ENCODE results near the gene MERTK.
"Not testable (repeated sequence)": the region's sequence is repeated elsewhere in the genome, so short reads cannot be mapped to it uniquely, and the experiment has no call there.

The MERTK gene

DNA sequence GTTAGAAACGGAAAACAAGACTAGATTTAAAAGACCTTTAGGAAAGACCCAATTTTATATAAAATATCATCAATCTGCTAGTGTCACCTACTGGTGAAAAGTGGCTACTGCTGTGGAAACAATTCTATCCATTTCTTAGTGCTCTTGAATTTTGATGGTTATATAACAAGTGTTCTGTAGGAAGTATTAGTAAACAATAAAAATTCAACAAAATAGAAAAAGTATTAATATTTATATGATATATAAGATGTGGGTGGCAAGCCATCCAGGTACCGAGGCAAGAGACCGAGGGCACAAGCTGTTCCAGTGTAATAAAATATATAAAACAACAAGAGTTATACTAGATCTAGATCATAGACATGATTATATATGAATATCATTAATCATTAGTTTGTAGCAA is 150.5 kb downstream of the MERTK start:
- no peak for DNase-seq

DNA sequence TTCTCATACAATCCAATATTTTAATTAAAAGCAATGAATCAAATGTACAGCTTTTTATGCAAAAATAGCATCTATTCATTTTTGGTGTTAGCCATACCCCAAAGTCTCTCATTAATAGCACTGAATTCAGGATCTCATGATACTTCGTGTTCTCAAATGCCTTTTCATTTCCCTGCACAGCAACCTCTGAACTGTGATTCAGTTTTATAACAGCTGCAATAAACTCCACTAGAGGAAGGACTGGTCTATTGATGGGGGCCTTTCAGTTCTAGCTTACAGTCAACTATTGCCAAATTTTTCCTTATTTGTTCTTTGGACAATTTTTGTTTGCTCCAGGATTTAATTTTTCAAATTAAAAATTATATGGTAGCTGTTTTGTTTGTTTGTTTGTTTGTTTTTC is 151.9 kb downstream of the MERTK start:
- DNase-seq = no peak

DNA sequence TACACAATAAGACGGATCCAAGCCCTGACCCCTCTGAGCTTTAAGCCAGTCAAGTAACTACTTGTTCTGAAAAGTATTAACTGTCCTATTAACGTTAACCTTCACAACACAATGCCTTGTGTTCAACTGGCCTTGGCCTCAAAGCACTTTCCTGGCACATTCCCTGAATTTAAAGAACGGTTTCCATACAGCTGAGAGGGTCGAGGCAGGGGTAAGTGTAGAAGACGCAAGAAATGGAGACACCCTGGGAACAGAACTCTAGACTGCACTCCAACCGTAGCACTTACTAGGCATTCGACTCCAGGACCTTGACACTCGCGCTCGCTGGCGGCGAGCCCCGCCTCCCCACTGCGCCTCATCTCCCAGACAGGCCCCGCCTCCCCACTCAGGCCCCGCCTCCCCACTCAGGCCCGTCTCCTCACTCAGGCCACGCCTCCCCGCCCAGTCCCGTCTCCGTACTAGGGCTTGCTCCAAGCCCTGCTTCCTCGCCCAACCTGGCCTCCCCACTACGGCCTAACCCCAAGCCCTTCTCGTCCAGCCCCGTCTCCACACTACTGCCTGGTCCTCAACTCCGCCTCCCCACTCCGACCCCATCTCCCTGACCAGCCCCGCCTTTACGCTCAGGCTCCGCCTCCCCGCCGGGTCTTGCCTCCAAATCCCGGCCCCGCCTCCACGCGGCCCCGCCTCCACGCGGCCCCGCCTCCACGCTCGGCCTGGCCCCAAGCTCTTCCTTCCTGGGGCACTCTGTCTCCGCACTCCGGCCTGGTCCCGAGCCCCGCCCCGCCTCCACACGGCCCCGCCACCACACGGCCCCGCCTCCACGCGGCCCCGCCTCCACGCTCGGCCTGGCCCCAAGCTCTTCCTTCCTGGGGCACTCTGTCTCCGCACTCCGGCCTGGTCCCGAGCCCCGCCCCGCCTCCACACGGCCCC is 155.8 kb downstream of the MERTK start:
- DNase-seq = peak; percentile 95

DNA sequence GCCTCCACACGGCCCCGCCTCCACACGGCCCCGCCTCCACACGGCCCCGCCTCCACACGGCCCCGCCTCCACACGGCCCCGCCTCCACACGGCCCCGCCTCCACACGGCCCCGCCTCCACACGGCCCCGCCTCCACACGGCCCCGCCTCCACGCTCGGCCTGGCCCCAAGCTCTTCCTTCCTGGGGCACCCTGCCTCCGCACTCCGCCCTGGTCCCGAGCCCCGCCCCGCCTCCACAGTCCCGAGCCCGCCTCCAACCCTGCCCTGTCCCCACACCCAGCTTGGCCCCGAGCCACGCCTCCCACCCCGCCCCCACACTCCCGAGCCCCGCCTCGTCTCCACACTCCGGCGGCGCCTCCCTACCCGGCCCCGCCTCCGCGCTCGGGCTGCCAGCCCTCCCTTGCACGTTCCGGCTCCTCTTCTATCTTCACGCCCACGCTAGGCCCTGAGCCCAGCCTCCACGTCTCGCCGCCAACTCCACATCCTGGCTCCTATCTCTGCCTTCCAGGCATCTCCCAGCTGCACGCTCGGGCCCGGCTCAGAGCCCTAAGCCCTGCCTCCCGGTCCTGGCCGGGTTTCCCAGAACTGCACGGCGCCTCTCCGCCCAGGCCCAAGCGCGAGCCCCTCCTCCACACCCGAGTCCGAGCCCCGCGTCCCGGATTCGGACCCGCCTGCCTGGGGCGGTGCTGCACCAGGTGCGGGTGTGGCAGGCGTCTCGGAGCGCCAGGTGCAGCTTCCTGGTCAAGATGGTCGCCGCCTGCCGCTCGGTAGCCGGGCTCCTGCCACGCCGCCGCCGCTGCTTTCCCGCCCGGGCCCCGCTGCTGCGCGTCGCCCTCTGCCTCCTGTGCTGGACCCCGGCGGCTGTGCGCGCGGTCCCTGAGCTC is 156.7 kb downstream of the MERTK start, which contains the start of gene TMEM87B:
Gene TMEM87B (plus strand): TSS at position 423 of the 883 bp plus-strand sequence. CDS start 323 bp downstream, at position 746.
- peak; percentile 94 for DNase-seq

DNA sequence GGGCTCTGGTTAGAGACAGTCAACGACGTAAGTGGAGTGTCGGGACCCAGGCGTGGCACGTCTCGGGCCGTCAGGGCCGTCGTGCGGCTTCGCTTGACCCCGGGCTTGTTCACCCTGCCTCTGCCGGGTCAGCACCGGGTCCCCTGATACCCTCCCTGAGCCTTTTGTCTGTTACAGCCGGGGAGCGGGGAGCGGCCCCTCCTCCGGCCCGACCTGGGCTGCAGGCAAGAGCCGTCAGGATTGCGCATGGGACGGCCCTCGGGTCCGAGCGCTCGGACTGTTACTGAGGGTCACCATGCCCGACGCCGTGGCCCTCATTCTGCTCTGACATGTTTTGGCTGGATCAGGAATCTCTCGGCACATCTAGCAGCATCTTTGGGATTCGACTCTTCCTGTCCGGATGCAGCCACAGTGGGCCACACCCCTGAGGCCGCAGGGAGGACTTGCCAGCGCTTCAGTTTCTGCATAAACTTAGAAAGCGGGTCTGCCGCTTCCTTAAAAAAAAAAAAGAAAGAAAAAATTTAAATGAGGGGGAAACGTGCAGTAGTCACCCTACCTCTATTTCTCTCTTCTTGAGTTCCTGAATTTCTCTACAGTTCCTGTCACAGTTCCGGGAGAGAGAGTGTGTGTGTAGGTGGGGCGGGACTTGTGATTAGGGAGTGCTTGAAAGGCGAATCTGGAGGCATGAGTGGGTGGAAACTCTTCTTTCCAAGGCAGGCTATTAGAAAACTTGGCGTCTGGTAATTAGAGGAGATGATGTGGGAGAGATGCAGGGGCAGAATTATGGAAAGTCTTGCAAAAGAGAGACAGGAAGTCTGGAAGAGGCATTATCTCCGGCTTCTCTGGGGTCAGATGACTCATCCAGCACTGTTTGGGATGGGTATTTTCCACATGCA is 157.6 kb downstream of the MERTK start:
- peak; percentile 6 for DNase-seq

DNA sequence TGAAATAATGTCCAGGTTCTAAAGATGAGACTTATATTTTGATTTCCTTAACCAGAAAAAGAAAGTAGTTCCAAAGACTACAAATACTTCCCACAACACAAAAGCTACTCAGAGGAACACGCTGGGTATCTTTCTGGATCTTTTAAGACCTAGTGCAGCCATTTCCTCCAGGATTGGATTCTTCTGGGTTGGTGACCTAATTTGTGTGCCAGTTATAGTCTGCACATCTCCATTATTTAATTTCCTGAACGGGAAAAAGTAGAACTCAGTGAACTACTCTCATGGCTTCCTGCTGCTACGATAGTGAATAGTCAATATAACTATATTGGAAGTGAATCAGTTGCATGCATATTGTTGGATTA is 158.2 kb downstream of the MERTK start:
- no peak for DNase-seq

DNA sequence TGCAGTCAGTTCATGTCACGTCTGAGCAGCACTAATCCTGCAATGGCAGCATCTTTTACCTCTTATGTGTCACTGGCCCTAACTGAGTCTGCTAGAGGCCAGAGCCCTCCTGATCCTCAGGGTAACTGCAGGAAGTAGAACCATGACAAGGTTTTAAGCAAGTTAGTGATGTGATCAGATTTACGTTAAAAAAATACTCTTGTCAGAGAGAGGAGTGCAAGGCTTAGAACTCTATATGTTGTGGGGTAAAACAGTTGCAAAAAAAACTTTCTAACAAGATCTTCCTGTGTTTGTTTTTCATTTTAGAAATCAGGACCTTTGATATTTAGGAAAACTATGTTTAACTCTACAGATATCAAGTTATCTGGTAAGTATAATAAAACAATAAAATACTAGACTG is 161.3 kb downstream of the MERTK start:
- no peak for DNase-seq

DNA sequence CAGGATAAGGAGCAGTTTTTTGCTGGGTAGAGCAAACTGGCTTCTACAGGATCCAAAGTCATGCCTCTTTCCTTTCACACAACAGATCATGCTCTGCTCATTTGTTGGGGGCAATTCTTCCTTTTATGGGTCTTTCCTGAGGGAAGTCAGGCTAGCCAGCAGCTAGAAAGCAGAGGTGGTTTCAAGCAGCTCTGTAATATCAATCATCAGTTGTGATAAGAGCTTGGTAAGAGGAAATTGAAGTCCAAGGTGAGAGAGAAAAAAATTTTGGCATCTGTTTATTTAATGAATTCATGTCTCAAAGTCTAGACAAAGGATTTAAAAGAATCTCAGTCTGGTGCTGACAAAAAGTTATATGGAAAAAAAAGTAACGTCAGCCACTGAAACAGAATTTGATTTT is 162.9 kb downstream of the MERTK start:
- no peak for DNase-seq

DNA sequence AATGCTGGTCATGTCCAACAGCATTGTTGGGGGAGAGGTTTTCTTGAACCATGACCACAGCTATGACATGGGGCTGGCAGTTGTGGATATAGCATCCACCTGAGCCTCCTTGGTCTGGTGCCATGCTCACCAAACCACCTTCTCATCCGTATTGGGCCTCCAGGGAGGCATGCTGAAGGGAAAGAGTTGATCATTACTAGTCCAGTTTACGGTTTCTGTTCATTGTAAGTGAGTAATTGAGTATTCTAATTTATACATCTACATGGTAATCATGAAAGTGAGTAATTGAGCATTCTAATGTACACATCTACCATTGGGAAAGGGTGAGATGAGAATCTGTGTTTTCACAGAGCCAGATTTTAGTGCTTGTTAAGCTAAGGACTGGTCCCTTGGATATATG is 163.4 kb downstream of the MERTK start:
- DNase-seq = no peak

DNA sequence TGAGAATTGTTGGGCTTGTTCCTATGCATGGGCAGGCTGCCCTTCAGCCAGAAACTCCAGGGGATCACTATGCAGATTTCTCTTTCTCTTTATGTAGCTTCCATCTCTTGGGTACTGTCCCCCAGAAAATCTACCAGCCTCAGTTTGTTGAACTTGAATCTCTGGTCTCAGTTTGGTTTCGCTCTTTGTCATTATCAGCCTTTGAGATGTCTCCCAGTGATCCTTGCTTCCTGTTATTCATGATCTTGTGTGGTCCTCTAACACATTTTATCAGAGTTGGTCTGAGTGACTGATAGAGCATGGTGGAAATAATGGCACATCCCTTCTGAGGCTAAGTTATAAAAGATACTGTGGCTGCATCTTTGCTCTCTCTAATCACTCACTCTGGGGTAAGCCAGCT is 164.5 kb downstream of the MERTK start:
- DNase-seq = no peak

DNA sequence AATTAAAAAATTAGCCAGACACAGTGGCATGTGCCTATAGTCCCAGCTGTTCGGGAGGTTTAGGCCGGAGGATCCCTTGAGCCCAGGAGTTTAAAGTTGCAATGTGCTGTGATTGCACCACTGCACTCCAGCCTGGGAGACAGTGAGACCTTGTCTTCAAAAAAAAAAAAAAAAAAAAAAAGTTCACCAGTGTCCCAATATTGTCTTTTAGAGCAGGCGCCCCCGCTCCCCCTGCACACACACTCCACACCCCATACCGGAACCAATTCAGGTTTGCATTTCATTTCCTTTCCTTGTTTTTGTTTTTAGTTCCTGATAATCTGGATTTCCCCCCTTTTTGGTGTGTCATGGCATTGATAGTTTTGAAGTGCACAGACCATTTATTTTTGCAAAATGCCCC is 167.1 kb downstream of the MERTK start:
- no peak for DNase-seq

DNA sequence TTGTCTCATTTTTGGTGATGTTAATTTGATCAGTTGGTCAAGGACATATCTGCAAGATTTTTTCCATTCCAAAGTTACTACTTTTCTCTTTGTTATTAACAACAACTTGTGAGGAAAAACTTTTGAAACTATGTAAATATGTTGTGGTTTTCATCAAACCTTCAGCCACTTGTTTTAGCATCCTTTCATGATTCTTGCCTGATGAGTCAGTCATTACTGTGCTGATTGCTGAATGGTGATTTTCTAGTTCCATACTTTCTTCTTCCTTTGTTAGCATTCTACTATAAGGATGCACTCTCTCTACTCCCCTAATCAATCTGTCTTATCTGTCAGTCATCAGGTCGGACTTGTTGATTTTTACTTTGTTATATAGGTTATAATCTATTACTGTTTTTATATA is 167.6 kb downstream of the MERTK start:
- no peak for DNase-seq

DNA sequence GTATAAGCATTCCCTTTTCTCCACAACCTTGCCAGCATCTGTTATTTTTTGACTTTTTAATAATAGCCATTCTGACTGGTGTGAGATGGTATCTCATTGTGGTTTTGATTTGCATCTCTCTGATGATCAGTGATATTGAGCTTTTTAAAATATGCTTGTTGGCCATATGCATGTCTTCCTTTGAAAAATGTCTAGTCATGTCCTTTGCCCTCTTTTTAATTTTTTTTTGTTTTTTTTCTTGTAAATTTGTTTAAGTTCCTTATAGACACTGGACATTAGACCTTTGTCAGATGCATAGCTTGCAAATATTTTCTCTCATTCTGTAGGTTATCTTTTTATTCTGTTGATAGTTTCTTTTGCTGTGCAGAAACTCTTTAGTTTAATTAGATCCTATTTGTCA is 171.4 kb downstream of the MERTK start:
- DNase-seq = not testable (repeated sequence)

DNA sequence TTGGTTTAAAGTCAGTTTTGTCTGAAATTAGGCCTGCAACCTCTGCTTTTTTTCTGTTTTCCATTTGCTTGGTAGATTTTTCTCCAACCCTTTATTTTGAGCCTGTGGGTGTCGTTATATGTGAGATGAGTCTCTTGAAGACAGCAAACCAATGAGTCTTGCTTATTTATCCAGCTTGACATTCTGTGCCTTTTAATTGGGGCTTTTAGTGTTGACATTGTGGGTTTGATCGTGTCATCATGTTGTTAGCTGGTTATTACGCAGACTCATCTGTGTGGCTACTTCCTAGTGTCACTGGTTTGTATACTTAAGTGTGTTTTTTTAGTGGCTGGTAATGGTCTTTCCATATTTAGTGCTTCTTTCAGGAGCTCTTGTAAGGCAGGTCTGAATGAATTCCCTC is 175.5 kb downstream of the MERTK start:
- no peak for DNase-seq

DNA sequence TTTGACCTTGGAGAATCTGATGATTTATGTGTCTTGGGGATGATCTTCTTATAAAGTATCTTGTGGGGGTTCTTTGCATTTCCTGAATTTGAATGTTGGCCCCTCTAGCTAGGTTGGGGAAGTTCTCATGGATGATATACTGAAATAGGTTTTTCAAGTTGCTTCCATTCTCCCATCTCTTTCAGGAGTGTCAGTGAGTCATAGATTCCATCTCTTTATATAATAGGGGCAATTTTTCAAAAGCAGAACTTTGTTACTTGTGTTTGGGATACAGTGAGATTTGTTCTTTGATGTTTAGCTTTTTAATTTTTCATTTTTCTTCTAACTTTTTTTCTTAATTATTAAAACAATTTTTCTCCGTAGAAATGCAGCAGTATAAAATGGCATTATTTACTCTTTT is 176.1 kb downstream of the MERTK start:
- DNase-seq = no peak

DNA sequence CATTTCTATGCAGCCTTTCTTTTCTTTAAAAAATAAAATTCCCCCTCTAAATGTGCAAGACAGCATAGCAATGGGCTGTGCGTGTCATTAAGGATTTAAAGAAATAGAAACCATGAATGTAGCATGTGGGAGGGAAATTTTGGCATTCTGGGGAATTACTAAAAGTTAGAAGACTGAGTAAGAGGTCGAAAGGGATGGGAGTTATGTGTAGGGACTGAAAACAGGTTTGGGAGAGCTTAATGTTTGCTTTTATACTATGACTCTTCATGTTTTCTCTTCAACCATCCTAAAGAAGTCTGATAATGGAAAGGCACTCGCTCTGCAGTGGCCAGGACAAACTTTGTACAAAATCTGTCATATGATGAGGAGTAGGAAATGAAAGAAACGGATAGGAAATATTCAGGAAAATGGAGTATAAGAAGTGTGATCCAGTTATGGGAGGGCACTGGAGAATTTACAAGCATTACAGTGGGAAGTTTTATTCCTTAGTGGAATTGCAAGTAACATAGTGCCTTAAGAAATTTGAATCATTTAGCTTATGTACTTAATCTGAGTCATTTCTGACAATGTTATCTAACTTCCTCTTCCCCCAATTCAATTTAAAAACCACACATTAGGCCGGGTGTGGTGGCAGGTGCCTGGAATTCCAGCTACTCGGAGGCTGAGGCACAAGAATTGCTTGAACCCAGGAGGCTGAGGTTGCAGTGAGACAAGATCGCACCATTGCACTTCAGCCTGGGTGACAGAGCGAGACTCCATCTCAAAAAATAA is 177.3 kb downstream of the MERTK start:
- DNase-seq = no peak

DNA sequence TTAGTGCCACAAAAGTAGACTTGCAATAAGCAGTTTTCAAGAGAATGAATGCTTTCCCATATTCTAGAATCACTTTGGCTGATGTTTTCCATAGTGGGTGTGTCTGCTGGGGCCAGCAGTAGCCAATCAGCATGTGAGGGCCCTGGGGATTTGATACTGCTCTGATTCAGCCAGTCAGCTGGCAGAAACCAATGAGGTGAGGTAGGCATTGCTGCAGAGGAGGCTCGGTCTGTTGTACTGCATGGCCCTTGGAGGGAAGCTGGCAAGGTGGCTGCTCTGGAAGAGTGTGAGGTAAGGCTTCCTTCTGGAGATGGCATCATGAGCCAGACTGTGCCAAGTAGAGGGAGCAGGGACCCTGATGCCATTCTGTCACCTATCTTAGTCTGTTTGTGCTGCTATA is 179.4 kb downstream of the MERTK start:
- DNase-seq = no peak

Measured in activated effector memory CD4-positive, alpha-beta T cell treated with Interleukin-2 at 50 U/mL for 16 hours (primary cell).